ENCODE results near the gene PRMT9.

Gene PRMT9

DNA sequence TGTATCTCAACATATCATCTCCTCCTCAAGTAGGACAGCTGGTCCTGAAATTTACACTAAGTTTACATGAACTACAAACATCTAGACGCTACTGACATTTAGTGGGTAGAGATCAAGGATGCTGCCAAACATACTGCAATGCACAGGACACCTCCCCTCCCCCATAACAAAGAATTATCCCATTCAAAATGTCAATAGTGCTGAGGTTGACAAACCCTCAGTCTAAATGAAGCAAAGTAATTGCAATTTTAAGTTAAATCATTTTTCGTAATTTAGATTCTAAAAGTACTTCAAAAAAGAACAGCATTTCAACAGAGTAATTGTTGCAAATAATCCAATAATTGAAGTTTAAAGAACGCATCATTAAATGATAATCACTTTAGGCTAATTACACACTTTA, 1.2 kb downstream of the PRMT9 start:
- DNase-seq (ENCODE audit: low read depth in 1 of 2, low spot score in 1 of 2): no peak

DNA sequence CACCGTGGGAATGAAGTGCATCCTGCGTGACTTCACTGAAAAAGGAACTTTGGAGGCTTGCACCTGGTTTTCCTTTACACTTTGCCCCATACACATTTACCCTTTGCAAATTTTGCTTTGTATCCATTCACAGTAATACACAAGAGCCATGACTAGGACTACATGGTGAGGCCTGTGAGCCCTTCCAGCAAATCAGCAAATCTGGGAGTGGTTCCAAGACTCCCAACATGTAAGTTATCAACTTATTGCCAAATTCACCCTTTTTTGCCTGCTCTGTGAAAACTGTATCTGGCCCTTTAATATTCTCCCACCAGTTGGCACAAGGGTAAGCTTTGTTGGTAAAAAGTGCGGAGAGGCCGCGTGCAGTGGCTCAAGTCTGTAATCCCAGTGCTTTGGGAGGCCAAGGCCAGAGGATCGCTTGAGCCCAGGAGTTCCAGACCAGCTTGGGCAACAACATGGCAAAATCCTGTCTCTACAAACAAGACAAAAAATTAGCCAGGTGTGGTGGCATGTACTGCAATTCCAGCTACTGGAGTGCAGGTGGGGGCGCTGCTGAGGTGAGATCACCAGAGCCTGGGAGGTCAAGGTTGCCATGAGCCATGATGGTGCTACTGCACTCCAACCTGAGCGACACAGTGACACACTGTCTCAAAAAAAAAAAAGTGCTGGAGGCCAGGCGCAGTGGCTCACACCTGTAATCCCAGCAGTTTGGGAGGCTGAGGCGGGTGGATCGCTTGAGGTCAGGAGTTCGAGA, 5.0 kb downstream of the PRMT9 start:
- no peak for DNase-seq (ENCODE audit: low read depth in 1 of 2, low spot score in 1 of 2)

DNA sequence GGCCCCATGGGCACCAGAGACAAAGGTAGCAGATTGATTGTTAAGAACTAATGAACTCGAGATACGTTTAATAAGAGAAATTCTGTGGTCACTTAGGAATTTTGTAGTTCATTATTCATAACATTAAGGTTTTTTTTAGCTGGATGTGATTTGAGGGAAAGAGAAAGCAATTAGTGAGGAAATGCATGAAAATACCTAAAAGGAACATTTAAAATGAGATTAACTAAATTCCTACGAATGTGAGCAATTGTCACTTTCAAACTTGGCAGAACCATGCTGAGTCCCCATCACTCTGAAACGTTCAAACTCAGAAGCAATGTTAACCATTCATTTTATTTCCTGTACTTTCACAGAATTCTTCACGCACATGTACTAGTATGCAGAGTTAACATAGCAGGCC, 5.9 kb downstream of the PRMT9 start:
- no peak for DNase-seq (ENCODE audit: low read depth in 1 of 2, low spot score in 1 of 2)

DNA sequence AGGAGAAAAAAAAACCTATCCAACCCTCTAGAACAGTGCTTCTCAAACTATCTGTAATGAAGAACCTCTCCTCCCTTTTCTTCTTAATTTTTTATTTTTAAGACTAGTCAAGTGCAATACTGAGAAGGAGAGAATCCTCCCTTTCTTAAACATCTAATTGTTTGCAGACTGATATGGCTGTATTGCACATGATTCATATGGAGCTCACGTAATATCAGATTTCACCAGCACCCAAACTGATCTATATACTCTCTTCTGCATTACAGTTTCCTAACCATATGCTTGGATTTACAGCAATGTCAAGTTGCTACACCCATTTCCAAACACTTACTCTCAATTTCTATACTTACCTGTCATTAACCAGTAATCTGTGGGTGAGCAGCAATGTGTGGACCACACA, 9.5 kb downstream of the PRMT9 start:
- no peak for DNase-seq (ENCODE audit: low read depth in 1 of 2, low spot score in 1 of 2)

DNA sequence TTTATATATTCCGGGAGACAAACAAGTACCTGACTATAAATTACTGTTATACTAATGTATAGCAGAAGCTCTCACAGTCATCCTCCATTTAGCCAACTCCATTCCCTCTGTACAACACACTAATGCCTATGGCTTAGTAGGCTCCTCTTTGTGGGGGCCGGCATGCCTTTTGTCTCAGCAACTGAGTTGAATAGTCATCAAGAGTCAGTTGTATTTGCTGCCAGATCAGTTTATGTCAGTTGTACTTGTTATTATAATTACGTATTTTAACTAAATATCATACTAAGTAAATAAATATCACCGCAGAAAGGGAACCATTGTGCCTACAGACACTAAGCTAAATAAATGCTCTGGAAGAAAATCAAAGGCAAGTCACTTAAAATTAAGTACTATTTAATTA, 9.9 kb downstream of the PRMT9 start:
- no peak for DNase-seq (ENCODE audit: low read depth in 1 of 2, low spot score in 1 of 2)

DNA sequence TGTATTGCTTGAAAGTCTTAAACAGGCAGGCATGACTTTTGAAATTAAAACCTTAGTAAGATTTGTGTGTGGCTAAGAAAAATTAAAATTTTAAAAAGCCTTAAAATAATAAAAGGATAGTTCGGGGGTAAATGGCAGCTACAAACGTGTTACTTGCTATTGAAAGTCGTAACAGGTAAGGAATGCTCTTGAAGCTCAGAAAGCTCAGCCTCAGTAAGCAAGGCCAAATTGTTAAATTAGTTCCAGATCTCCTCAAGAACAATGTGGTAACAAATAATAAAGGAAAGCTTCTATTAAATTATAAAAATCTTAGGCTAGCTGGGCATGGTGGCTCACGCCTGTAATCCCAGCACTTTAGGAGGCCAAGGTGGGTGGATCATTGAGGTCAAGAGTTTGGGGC, 25.5 kb downstream of the PRMT9 start:
- DNase-seq (ENCODE audit: low read depth in 1 of 2, low spot score in 1 of 2): no peak

DNA sequence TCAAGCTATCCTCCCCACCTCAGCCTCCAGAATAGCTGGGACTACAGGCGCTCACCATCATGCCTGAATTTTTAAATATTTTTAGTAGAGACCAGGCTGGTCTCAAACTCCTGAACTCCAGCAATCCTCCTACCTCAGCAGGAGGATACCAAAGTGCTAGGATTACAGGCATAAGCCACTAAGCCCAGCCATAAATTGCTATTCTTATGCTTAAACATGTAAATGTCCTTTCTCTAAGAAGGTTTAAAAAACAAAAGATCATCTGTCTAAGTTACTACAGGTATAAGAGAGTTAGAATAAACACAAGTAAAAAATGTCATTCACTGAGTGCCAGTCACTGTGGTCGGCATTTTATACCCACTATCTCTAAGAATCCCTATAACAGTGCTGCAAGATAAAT, 28.3 kb downstream of the PRMT9 start:
- DNase-seq (ENCODE audit: low read depth in 1 of 2, low spot score in 1 of 2): no peak

DNA sequence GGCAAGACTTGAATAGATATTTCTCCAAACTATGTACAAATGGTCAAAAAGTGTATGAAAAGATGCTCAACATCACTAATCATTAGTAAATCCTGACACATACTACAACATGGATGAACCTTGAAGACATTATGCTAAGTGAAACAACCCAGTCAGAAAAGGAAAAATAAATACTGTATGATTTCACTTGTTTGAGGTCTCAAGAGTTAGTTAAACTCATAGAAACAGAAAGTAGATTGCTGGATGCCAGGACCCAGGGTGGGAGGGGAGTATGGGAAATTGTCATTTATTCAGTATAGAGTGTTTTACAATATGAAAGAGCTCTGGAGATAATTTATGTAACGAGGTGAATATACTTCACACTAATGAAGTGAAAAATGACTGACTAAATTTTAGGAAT, 32.4 kb downstream of the PRMT9 start:
- no peak for DNase-seq (ENCODE audit: low read depth in 1 of 2, low spot score in 1 of 2)

DNA sequence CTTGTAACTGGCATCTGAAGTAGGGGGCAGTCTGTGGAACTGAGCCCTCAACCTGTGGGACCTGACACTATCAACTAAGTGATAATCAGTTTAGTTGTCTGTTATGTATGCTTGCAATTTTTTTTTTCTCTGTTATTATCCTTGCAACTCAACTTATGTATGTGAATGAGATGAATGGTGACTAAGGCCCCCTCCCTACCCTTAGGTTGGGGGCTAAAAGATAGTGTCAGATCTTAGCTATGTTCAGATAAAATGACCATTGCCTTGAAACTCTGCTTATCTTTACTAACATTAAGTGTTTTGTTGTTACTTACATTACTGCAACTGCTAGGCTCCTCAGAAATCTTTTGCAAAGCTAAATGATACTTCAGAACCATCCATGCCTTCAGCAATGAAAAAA, 35.3 kb downstream of the PRMT9 start:
- DNase-seq (ENCODE audit: low read depth in 1 of 2, low spot score in 1 of 2): no peak

DNA sequence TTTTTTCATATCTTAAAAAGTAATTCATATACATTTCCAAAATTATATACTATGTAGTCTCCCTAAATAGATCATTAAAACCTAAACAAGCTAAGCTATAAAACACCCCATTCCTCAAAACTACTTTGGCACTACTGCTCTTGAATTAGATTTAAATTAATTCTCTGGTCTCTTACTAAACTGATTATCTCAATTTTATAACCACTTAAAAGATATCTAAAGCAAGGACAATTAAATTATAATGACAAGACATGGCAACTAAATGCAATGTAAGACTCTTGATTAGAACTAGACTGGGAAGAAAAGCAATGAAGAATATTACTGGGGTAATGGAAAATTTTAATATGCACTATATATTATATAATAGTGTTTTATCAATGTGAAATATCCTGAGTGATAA, 38.9 kb downstream of the PRMT9 start:
- DNase-seq (ENCODE audit: low read depth in 1 of 2, low spot score in 1 of 2): no peak

DNA sequence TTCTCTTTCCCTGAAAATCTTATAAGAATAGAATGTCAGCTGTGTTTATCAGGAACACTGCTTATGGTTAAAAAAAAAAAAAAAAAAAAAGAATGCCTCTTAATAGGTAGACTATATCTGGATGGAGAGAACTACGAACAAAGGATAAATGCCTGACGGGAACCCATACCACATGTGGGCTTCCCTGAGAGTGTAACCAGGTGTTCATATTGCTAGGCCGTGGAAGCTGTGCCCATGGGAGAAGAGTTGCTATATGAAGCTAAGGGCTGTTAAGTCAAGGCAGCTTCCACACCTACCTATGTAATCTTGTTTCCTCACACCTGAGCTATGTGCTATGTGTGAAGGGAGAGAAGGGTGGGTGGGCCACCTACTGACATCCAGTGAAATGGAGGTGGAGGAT, 39.5 kb downstream of the PRMT9 start:
- no peak for DNase-seq (ENCODE audit: low read depth in 1 of 2, low spot score in 1 of 2)

DNA sequence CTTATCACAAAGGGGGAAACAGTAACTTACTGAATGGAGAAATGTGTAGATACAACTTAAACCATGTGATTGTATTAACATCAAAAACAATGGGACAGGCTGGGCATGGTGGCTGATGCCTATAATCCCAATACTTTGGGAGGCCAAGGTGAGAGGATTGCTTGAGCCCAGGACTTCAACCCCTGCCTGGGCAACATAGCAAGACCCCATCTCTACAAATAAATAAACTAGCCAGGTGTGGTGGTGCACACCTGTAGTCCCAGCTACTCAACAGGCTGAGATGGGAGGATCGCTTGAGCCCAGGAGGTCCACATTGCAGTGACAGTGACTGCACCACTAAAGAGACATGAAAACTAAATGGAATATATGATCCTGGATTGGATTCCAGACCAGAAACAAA, 40.3 kb downstream of the PRMT9 start:
- no peak for DNase-seq (ENCODE audit: low read depth in 1 of 2, low spot score in 1 of 2)

DNA sequence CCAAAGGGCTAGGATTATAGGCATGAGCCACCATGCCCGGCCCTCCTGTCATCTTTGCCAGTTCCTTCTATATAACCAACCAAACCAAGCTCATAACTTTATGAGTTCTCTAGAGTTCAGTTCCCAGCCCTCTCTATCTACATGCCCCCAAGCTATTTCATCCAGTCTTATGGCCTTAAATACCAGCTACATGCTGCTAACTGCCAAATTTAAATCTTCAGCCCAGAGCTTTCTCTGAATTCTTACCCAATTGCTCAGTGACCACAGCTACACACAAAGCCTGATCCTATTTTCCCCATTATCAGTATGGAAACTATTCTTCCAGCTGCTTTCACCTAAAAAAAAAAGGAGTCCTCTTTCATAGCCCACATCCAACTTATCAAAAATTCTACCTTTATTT, 43.6 kb downstream of the PRMT9 start:
- DNase-seq (ENCODE audit: low read depth in 1 of 2, low spot score in 1 of 2): no peak

DNA sequence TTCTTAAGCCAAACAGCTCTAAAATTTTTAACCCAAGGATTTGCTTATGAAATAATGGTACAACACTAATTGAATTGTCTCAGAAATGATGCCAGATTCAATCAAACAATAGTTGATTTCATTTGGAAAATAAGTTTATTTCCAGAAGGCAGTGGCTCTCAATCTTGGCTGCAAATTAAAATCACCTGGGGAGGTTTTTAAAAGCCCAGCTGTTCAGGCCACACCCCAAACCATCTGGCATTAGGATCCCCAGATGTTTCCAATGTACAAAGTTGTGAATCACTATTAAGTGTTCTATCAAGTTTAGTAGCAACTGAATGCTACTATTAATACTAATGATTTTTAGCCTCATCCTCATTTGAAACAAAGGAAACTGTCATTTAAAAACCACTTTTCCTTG, 44.6 kb downstream of the PRMT9 start:
- no peak for DNase-seq (ENCODE audit: low read depth in 1 of 2, low spot score in 1 of 2)

DNA sequence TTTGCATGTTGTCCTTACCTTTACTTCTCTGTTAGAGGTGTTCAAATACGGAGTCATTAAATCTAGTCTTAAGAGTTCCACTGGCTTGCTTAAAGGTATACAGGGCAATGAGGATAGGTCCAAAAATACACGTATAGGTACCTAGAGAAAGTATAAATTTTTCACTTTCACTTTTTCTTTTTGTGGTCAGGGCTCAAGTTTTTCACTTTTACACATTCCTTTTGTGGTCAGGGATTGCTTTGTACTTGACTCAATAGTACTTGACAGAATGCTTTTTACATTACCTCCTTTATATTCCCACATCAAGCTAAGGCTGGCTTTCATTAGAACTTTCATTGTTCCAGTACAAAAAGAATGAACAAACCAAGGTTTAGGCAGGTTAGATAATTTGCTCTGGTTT, 45.0 kb downstream of the PRMT9 start:
- DNase-seq (ENCODE audit: low read depth in 1 of 2, low spot score in 1 of 2): no peak

DNA sequence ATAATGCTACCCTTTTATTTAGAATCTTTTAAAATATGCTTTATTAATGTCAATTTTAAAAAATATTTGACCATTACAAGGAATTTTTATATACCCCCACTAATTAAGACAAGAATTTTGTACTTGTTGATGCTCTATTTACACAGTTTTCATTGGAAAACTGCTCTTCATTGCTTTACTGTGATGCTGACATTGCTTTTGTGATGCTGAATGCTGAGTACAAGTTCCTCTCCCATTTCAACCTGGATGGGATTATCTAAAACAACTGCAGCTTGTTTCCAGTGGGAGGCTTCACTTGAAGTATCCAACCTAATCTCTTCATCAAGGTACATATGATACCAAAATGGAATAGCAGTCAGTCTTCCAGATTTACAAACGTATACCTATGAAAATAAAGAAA, 45.6 kb downstream of the PRMT9 start:
- DNase-seq (ENCODE audit: low read depth in 1 of 2, low spot score in 1 of 2): no peak

DNA sequence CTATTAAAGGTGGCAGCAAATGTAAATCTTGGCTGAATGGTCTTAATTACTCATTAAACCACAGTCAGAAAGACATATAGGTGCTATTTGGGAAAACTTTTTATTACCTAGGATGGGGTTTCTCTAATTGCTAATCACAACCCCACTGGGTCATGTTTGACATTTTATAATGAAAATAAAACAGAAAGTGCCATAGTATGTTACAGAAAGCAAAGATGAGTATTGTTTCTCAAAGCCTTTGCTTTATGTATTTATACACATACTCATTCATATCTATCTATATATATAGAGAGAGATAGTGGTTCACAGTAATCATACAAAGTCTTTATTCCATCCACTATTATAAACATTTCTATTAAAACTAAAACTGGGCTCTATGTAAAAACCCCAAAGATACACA, 48.6 kb downstream of the PRMT9 start:
- no peak for DNase-seq (ENCODE audit: low read depth in 1 of 2, low spot score in 1 of 2)

DNA sequence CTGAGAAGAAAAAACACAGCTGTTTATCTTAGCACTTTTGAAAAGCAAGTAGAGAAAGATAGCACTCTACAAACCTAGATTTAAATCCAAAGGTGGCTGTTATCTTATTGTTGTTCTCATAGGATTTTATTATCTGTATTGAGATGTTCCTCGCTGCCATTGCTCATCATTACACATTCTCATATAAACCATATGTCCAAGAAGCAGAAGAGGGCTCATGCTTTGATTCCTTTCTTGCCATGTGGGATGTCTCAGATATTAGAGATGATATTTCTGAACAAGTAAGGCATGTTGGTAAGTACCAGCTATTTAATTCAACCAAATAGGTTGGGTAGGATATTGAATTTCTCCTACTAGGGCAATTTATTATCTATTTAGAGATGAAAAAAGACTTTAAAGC, 50.3 kb downstream of the PRMT9 start:
- no peak for DNase-seq (ENCODE audit: low read depth in 1 of 2, low spot score in 1 of 2)

DNA sequence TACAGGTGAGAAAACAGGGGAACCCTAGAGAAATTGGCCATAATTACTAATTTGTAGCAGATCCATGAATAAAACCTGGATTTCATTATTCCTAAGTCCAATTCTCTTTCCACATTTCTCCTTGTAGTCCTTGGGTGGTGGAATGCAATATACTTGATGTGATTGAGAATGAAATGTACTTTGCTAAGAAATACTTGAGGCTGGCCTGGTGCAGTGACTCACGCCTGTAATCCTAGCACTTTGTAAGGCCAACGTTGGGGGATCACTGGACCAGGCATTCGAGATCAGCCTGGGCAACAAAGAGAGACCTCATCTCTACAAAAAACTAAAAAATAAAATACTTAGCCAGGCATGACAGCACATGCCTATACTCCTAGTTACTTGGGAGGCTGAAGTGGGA, 50.9 kb downstream of the PRMT9 start:
- no peak for DNase-seq (ENCODE audit: low read depth in 1 of 2, low spot score in 1 of 2)

DNA sequence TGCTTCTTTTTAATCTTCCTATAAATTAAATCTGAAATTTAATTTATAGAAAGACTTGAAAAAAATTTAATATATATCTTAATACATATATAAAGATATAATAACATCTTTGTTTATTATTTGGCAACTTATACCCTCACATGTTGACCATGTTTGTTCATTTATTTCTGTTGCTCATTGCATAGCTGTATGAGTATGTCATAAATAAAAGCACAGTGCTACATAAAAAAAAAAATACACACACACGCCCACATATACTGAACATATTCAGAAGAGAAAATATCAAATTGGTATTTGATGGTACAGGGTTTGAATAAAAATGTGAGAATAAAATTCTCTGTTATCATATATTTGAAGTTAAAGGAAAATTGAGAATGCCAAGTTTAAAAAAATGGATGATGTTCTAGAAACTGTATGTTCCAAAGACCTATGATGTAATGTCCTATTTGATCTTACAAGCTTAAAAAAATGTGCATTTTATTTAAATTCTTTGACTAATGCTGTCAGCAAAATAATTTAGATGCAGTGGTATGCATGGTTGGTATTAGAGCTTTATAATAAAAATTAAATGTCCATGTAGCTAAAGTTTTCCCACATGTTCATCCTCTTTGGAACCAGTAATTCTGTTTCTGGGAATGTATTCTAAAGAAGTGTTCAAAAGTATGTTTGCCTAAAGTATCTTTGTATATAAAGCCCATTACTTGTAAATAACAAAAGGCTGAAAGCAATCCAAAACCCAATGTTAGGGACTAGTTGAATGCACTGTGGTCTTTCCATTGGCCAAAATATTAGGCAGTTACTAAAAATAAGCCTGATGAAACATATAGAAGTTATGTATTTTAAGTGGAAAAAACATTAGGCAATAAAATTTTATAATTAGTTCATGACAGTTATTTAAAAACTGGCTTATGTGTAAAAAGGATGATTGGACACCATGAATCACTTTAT, 53.9 kb downstream of the PRMT9 start:
- no peak for DNase-seq (ENCODE audit: low read depth in 1 of 2, low spot score in 1 of 2)

DNA sequence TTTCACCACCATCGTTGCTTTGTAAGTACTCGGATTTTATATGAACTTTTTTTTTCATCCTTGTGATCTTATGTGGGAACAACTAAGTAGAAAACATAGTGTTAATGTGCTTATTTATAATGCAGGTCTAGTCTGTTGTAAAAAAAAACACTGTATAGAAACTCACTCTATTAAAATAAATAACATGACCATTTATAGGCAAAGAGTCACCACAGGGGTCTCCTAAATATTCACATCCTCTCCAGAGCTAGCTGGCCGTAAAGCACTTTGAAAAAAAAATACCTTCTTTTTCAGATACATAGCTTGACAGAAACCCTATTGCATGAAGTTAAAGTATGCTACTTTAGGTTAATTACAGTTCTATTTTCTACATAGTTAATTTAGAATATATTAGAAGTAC, 55.5 kb downstream of the PRMT9 start:
- DNase-seq (ENCODE audit: low read depth in 1 of 2, low spot score in 1 of 2): no peak

DNA sequence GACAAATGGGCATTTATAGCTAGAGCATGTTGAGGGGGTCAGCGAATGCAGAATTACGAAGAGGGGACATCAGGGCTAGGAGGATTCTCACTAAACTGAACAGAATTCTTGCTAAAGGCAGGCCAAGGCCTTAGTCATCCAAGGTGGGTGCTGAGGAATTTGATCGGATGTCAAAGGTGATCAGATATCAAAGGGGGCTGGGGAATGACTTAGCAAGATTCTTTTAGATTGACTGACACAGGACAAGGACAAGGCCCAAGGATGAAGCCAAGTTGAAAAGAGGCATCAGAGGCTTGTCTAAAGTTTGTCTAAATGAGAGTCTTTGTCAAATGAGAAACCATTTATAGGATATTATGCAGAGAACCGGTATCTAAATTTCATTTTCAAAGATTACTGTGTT, 57.1 kb downstream of the PRMT9 start:
- DNase-seq (ENCODE audit: low read depth in 1 of 2, low spot score in 1 of 2): no peak

DNA sequence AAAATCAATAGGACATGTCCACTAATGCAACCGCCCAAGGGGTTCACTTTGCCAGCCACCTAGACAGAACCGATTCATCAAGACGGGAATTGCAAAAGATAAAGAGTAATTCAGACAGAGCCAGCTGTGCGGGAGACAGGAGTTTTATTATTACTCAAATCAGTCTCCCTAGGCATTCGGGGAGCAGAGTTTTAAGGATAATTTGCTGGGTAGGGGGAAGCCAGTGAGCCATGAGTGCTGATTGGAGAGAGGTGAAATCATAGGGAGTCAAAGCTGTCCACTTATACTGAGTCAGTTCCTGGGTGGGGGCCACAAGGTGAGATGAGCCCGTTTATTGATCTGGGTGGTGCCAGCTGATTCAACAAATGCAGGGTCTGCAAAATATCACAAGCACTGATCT, 58.2 kb downstream of the PRMT9 start:
- DNase-seq (ENCODE audit: low read depth in 1 of 2, low spot score in 1 of 2): no peak
